ENCODE data around the gene FOXP1. TPM values are rescaled to one million over a fixed set of nuclear protein-coding genes. Genes with fewer than 3 reads are reported as not detected.

The FOXP1 gene
- total and polyA plus RNA-seq, 3 donors from 2014 or later: 37.8 to 105 (median 75.9) TPM

DNA sequence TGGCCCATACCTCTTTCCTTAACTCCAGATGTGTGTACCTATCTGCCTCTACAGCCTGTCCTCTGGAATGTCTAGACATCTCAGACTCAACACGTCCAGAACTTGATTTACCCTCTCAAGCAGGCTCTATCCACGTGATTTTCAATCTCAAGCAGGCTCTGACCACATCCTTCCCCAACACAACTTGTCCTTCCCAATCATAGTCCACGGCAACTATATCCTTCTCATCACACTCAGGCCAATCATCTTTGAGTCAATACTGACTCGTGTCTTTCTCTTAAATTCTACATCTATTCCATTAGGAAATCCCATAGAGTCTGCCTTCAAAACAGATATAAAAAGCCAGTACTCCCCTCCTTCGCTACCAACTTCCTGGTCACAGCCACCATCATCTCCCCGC, 70.4 kb downstream of the FOXP1 start:
- Histone ChIP-seq H3K27me3 (no peaks in the 10 kb centered on the region), H3K4me1 (no peaks in the 10 kb centered on the region), H3K36me3 (ENCODE audit: low read depth, missing control alignments) (no peaks in the 10 kb centered on the region), H3K27ac (no peak overlapping the region), H3K4me3 (no peak overlapping the region), H3K9me3 (no peaks in the 10 kb centered on the region)
- 90 to 92% methylated on average over 6 of the region's 6 CpGs for WGBS, 2 donors
- intact Hi-C loops (cut with DNase I; ENCODE audit: low total_unique reads): no loop called here
- TF ChIP-seq, protein P1, sequence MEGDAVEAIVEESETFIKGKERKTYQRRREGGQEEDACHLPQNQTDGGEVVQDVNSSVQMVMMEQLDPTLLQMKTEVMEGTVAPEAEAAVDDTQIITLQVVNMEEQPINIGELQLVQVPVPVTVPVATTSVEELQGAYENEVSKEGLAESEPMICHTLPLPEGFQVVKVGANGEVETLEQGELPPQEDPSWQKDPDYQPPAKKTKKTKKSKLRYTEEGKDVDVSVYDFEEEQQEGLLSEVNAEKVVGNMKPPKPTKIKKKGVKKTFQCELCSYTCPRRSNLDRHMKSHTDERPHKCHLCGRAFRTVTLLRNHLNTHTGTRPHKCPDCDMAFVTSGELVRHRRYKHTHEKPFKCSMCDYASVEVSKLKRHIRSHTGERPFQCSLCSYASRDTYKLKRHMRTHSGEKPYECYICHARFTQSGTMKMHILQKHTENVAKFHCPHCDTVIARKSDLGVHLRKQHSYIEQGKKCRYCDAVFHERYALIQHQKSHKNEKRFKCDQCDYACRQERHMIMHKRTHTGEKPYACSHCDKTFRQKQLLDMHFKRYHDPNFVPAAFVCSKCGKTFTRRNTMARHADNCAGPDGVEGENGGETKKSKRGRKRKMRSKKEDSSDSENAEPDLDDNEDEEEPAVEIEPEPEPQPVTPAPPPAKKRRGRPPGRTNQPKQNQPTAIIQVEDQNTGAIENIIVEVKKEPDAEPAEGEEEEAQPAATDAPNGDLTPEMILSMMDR (IDR thresholded peaks at IDR 0.05): no peak
- no peak for TF ChIP-seq POLR2A (IDR thresholded peaks at IDR 0.05)
- no peak for DNase-seq

DNA sequence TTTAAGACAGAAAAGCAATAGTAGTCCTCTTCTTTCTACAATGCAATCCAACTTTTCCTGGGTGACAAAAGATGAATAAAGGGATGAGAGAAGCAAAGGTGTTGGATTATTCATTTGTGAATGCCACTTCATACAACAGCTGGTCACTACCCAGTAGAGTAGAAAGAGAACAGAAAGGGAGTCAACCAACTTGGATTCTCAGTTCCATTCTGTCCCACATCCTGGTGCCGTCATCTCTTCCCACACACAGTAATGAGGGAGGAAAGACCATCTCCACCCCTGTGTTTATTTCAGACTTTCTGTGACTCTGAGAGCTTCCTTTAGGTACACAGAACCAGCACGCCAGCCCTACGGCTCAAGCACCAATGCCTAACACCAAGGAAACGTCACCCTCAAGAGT, 71.0 kb downstream of the FOXP1 start:
- no peak for DNase-seq
- intact Hi-C loops (cut with DNase I; ENCODE audit: low total_unique reads): no loop called here
- Histone ChIP-seq H3K4me1 (no peaks in the 10 kb centered on the region), H3K4me3 (no peak overlapping the region), H3K27ac (no peak overlapping the region), H3K36me3 (ENCODE audit: low read depth, missing control alignments) (no peaks in the 10 kb centered on the region), H3K27me3 (no peaks in the 10 kb centered on the region), H3K9me3 (no peaks in the 10 kb centered on the region)
- no peak for TF ChIP-seq POLR2A (IDR thresholded peaks at IDR 0.05)
- TF ChIP-seq, protein P1 (IDR thresholded peaks at IDR 0.05): no peak
- WGBS, 2 donors: 90 to 92% methylated on average over 4 of the region's 4 CpGs

DNA sequence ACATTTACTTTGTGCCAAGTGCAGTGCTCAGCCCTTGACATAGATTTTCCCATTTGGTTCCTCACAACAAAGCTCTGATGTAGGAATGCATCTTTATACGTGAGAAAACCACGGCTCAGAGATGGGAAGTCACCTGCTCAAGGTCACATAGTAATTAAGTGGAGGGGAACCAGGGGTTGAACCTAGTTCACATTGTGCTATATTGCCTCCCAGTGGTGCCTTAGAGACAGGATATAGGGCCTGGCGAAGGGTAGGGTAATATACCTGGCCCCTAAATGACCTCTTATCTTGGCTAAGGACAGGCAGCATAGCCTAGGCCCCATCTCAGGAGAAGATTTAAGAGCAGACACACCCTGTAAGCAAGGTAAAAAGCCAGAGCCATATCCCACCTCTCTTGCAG, 71.5 kb downstream of the FOXP1 start:
- Histone ChIP-seq H3K27ac (no peak overlapping the region), H3K27me3 (no peaks in the 10 kb centered on the region), H3K4me1 (no peaks in the 10 kb centered on the region), H3K36me3 (ENCODE audit: low read depth, missing control alignments) (no peaks in the 10 kb centered on the region), H3K9me3 (no peaks in the 10 kb centered on the region), H3K4me3 (no peak overlapping the region)
- no peak for DNase-seq
- intact Hi-C loops (cut with DNase I; ENCODE audit: low total_unique reads): no loop called here
- no peak for TF ChIP-seq POLR2A (IDR thresholded peaks at IDR 0.05)
- TF ChIP-seq, protein P1 (IDR thresholded peaks at IDR 0.05): no peak
- WGBS, 2 donors: 71 to 83% methylated on average over 3 of the region's 3 CpGs

DNA sequence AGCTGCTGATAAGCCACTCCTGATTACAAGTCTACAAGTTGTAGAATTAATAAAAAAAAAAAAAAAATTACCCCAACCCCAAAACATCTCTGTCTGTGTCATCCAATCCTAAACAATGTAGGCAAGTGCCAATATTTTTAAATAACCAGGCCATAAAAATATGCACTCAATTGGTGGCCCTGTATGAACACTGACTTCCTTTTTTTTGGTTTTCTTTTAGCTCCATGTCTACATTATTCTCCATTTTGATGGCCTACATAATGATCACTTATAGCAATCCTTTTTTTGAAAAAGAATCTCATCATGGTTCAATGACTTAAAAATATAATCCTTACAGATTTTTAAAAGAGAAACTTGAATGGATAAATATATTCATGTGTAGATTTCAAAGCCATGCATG, 72.1 kb downstream of the FOXP1 start:
- DNase-seq: no peak
- no peaks in the 10 kb centered on the region for H3K4me1 ChIP-seq
- H3K27me3 ChIP-seq: no peaks in the 10 kb centered on the region
- H3K27ac ChIP-seq: no peak overlapping the region
- intact Hi-C loops (cut with DNase I; ENCODE audit: low total_unique reads): no loop called here
- H3K36me3 ChIP-seq (ENCODE audit: low read depth, missing control alignments): no peaks in the 10 kb centered on the region
- H3K4me3 ChIP-seq: no peak overlapping the region
- no peak for TF ChIP-seq POLR2A (IDR thresholded peaks at IDR 0.05)
- TF ChIP-seq, protein P1 (IDR thresholded peaks at IDR 0.05): no peak
- H3K9me3 ChIP-seq: no peaks in the 10 kb centered on the region

DNA sequence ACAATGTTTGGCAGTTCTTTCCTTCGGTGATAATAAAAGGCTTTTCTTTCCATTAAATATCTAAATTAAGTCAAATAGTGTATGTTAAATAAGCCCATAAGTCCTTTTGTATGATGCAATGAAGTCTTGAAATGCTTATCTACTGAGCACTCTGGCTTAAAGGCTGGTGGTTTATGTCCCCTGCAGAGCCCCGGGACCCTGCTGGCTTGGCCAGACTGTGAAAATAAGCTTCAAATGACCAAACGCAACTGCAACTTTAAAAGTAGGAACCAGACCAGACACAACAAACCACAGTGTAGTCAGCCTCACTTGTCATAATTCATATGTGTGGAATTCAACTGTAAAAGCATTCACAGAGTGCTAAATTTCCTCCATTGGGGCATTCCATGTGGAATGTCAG, 72.5 kb downstream of the FOXP1 start:
- WGBS, 2 donors: 55 to 61% methylated on average over 3 of the region's 3 CpGs
- no peaks in the 10 kb centered on the region for H3K9me3 ChIP-seq
- intact Hi-C loops (cut with DNase I; ENCODE audit: low total_unique reads): no loop called here
- no peak for DNase-seq
- no peak for TF ChIP-seq POLR2A (IDR thresholded peaks at IDR 0.05)
- TF ChIP-seq, protein P1 (IDR thresholded peaks at IDR 0.05): no peak
- H3K27me3 ChIP-seq: no peaks in the 10 kb centered on the region
- no peak overlapping the region for H3K4me3 ChIP-seq
- no peaks in the 10 kb centered on the region for H3K4me1 ChIP-seq
- no peak overlapping the region for H3K27ac ChIP-seq
- H3K36me3 ChIP-seq (ENCODE audit: low read depth, missing control alignments): no peaks in the 10 kb centered on the region
